ENCODE measurements around the gene PDZD8.

DNA sequence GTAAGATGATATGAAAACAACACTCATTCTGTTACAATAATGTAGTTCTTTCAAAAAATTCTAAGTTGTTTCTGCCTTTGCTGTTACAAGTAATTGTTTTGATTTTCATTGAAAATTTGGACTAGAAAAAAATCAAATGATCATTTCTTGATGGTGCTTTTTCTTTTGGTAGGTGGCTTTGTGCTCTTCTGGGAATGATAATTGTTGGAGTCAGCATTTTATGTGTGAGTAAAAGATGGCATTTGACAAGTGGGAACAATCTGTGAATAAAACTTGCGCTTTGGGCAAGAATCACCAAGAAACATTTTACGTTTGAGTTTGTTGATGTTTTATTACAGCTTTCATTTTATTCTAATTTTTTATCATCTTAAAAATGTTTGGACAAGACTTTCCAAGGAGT is 108.4 kb downstream of the PDZD8 start:
- TF ChIP-seq EP300 (IDR thresholded peaks at IDR 0.05) (no peak), CTCF (IDR thresholded peaks at IDR 0.05) (no peak)

All from A549 (cell line).